ENCODE data around the gene TSPAN18.

- no peak for TF ChIP-seq CTCF (IDR thresholded peaks at IDR 0.05)
- TF ChIP-seq POLR2A (IDR thresholded peaks at IDR 0.05), result no peak
Measured at GRCh38 chr11:44855493-44855849, 128.7 kb downstream of the TSPAN18 start.
